PC-3 (cell line): ENCODE results near the gene SLC25A29. TPM values are rescaled to one million over a fixed set of nuclear protein-coding genes. Genes with fewer than 3 reads are reported as not detected.

Experiments used
- ATAC-seq: fragments of 200-7000 bp; cut with Tn5 transposase; 2 replicates; pipeline ENCODE4 v1.9.1; 2020; ENCODE audit warnings: mild to moderate bottlenecking, moderate library complexity
- BruUV-seq: library from RNA; stranded (reverse); fragments of 400-500 nt; replicated peaks from 2 replicates; lab custom pipeline; 2021; lab: Mats Ljungman, UMichigan
- CTCF ChIA-PET: fragments of 300-600 bp; sonication (Branson Sonifier 250); formaldehyde crosslinking; loops from one replicate; lab custom pipeline; 2022; ENCODE audit warnings: antibody characterized with exemption; lab: Charles Lee
- POLR2A ChIA-PET: fragments of 300-600 bp; sonication (Branson Sonifier 250); formaldehyde crosslinking; loops from one replicate; lab custom pipeline; 2022; ENCODE audit warnings: antibody characterized with exemption; ENCODE audit not compliant: unreplicated experiment; lab: Charles Lee
- DNase-seq: peaks from one replicate; pipeline ENCODE4 v3.0.0-alpha.2; 2015
- H2AFZ ChIP-seq: fragments of 300-600 bp; sonication (generic); 2 replicates; pipeline ENCODE4 v1.6.0; 2016; ENCODE audit warnings: antibody characterized with exemption, low read length
- H3F3A ChIP-seq: fragments of 300-600 bp; sonication (generic); one replicate; pipeline ENCODE4 v1.6.0; 2017; ENCODE audit warnings: antibody characterized with exemption, low read length, control low read depth, mild to moderate bottlenecking; ENCODE audit not compliant: unreplicated experiment
- H3K27ac ChIP-seq: fragments of 300-600 bp; sonication (generic); 2 replicates; pipeline ENCODE4 v1.5.1; 2016; ENCODE audit warnings: mild to moderate bottlenecking, low read length
- H3K27me3 ChIP-seq: fragments of 300-600 bp; sonication (generic); 2 replicates; pipeline ENCODE4 v1.6.1; 2016; ENCODE audit warnings: low read length, mixed read lengths
- H3K36me3 ChIP-seq: fragments of 300-600 bp; sonication (generic); 2 replicates; pipeline ENCODE4 v1.6.1; 2016; ENCODE audit warnings: low read depth, mixed run types, low read length, mixed read lengths
- H3K4me1 ChIP-seq: fragments of 300-600 bp; sonication (generic); 2 replicates; pipeline ENCODE4 v1.5.1; 2016; ENCODE audit warnings: low read length; ENCODE audit not compliant: insufficient read depth
- H3K4me2 ChIP-seq: fragments of 300-600 bp; sonication (generic); 2 replicates; pipeline ENCODE4 v1.6.0; 2016; ENCODE audit warnings: low read length
- H3K4me3 ChIP-seq: fragments of 300-600 bp; sonication (generic); 2 replicates; pipeline ENCODE4 v1.5.1; 2016; ENCODE audit warnings: mild to moderate bottlenecking, low read length, mixed read lengths
- H3K79me2 ChIP-seq: fragments of 300-600 bp; sonication (generic); 2 replicates; pipeline ENCODE4 v1.6.1; 2017; ENCODE audit warnings: low read length, mixed read lengths
- H3K9ac ChIP-seq: fragments of 300-600 bp; sonication (generic); 2 replicates; pipeline ENCODE4 v1.6.0; 2016; ENCODE audit warnings: mild to moderate bottlenecking, low read length
- H3K9me2 ChIP-seq: fragments of 300-600 bp; sonication (generic); replicated peaks from 2 replicates; pipeline ENCODE4 v1.6.1; 2016; ENCODE audit warnings: mixed run types, low read length, mixed read lengths
- H3K9me3 ChIP-seq: fragments of 300-600 bp; sonication (generic); 2 replicates; pipeline ENCODE4 v1.6.1; 2016; ENCODE audit warnings: low read length, mixed read lengths
- H4K20me1 ChIP-seq: fragments of 300-600 bp; sonication (generic); 2 replicates; pipeline ENCODE4 v1.6.1; 2016; ENCODE audit warnings: low read length, mixed read lengths
- CTCF ChIP-seq: fragments of 300-600 bp; sonication (generic); conservative IDR thresholded peaks from 2 replicates; pipeline ENCODE4 v1.5.1; 2017; ENCODE audit warnings: antibody characterized with exemption, low read depth, mild to moderate bottlenecking, low read length
- EZH2 ChIP-seq: fragments of 300-600 bp; sonication (generic); IDR thresholded peaks from one replicate; pipeline ENCODE4 v1.6.1; 2017; ENCODE audit warnings: antibody characterized with exemption, mild to moderate bottlenecking, low read length; ENCODE audit not compliant: unreplicated experiment
- EZH2phosphoT487 ChIP-seq: fragments of 300-600 bp; sonication (generic); IDR thresholded peaks from 2 replicates; pipeline ENCODE4 v1.6.1; 2018; ENCODE audit warnings: mild to moderate bottlenecking, antibody characterized with exemption, low read length, borderline replicate concordance
- intact Hi-C: fragments of 100-400 bp; cut with micrococcal nuclease; formaldehyde crosslinking; loops from 2 replicates; pipeline ENCODE4 v1.9.0; 2023
- total RNA-seq: library from RNA; depleted of rRNA; stranded (reverse); fragments of >200 nt; gene quantifications from 2 replicates; pipeline ENCODE4 v1.2.3, GENCODE V29; 2014

The SLC25A29 gene
- total RNA-seq, 1 experiment from 2014 or later = 53.9 TPM

GRCh38 chr14:100321473-100322137, 15.4 kb upstream of the SLC25A29 start:
- POLR2A ChIA-PET = no interaction called here
- no peak overlapping the region for H3K9ac ChIP-seq
- H3K4me3 ChIP-seq = no peak overlapping the region
- no peaks in the 10 kb centered on the region for H3K9me2 ChIP-seq
- no peaks in the 10 kb centered on the region for H3K9me3 ChIP-seq
- no peak for TF ChIP-seq EZH2phosphoT487
- TF ChIP-seq CTCF = no peak
- no peak for TF ChIP-seq EZH2
- H3K4me1 ChIP-seq = no peaks in the 10 kb centered on the region
- intact Hi-C loops = no loop called here
- no peaks in the 10 kb centered on the region for H3K27me3 ChIP-seq
- no peaks in the 10 kb centered on the region for H3K79me2 ChIP-seq
- no peaks in the 10 kb centered on the region for H3K36me3 ChIP-seq
- no peaks in the 10 kb centered on the region for H3F3A ChIP-seq
- ATAC-seq (no peak), DNase-seq (no peak)
- no peak overlapping the region for H3K27ac ChIP-seq
- no peak overlapping the region for H3K4me2 ChIP-seq
- no TSS peak for BruUV-seq
- CTCF ChIA-PET = no interaction called here
- H4K20me1 ChIP-seq = no peaks in the 10 kb centered on the region
- no peak overlapping the region for H2AFZ ChIP-seq

GRCh38 chr14:100320157-100320856, 14.1 kb upstream of the SLC25A29 start:
- Histone ChIP-seq H3K9ac (no peak overlapping the region), H3K27me3 (no peaks in the 10 kb centered on the region), H3K79me2 (no peaks in the 10 kb centered on the region), H3F3A (no peaks in the 10 kb centered on the region), H3K9me2 (no peaks in the 10 kb centered on the region), H2AFZ (no peak overlapping the region), H3K36me3 (no peaks in the 10 kb centered on the region), H3K9me3 (no peaks in the 10 kb centered on the region), H3K4me2 (no peak overlapping the region), H3K4me3 (no peak overlapping the region), H3K4me1 (no peaks in the 10 kb centered on the region), H3K27ac (no peak overlapping the region), H4K20me1 (no peaks in the 10 kb centered on the region)
- no peak for TF ChIP-seq CTCF
- TF ChIP-seq EZH2phosphoT487 = no peak
- TF ChIP-seq EZH2 = no peak
- BruUV-seq = no TSS peak
- ChIA-PET POLR2A (no interaction called here), CTCF (no interaction called here)
- ATAC-seq (no peak), DNase-seq (no peak)
- intact Hi-C loops = no loop called here
